Measurements from ENCODE around the gene PAK3.

Gene PAK3

DNA sequence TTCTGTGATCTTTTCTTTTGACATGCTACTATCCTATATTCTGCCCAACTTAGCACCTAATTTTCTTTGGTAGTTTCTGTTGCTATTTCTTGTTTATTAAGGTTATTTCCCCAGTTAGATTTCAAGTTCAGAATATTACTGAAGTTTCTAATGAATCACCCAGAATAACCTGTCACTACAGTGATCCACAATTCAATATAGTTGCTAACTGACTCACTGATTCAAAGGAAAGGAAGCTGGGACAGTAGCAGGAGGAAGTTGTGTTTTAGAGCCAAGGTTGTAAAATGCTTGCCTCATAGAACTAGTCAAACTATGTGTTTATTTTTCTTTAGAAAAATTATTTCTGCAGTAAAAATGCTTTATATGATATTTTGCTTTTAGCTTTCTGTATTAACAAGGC, 37.4 kb downstream of the PAK3 start:
- peak; percentile 2 for DNase-seq (ENCODE audit: low read depth)
- Histone ChIP-seq H3K9ac (ENCODE audit: low read length) (no peak overlapping the region), H3K4me1 (ENCODE audit: control insufficient read depth, insufficient read depth, low read length) (no peaks in the 10 kb centered on the region), H3K4me3 (ENCODE audit: low read length) (no peak overlapping the region), H3K36me3 (ENCODE audit: control insufficient read depth, insufficient read depth, low read length, severe bottlenecking) (no peaks in the 10 kb centered on the region), H3K27me3 (replicated peaks; ENCODE audit: control insufficient read depth, insufficient read depth, low read length) (peaks cover 77% of the 10 kb centered on the region), H3K9me3 (ENCODE audit: control insufficient read depth, low read length) (peaks cover 3% of the 10 kb centered on the region)

GRCh38 chrX:111145878-111146277, 49.9 kb downstream of the PAK3 start:
- H3K9ac ChIP-seq (ENCODE audit: low read length) = no peak overlapping the region
- peaks cover 18% of the 10 kb centered on the region for H3K27me3 ChIP-seq (replicated peaks; ENCODE audit: control insufficient read depth, insufficient read depth, low read length)
- no peak overlapping the region for H3K4me3 ChIP-seq (ENCODE audit: low read length)
- H3K4me1 ChIP-seq (ENCODE audit: control insufficient read depth, insufficient read depth, low read length) = no peaks in the 10 kb centered on the region
- H3K36me3 ChIP-seq (ENCODE audit: control insufficient read depth, insufficient read depth, low read length, severe bottlenecking) = no peaks in the 10 kb centered on the region
- no peak for DNase-seq (ENCODE audit: low read depth)
- peaks cover 3% of the 10 kb centered on the region for H3K9me3 ChIP-seq (ENCODE audit: control insufficient read depth, low read length)

GRCh38 chrX:111151764-111152163, 55.8 kb downstream of the PAK3 start:
- H3K9ac ChIP-seq (ENCODE audit: low read length) = no peak overlapping the region
- H3K4me1 ChIP-seq (ENCODE audit: control insufficient read depth, insufficient read depth, low read length) = no peaks in the 10 kb centered on the region
- peaks cover 11% of the 10 kb centered on the region for H3K27me3 ChIP-seq (replicated peaks; ENCODE audit: control insufficient read depth, insufficient read depth, low read length)
- peaks cover 8% of the 10 kb centered on the region for H3K9me3 ChIP-seq (ENCODE audit: control insufficient read depth, low read length)
- no peak overlapping the region for H3K4me3 ChIP-seq (ENCODE audit: low read length)
- DNase-seq (ENCODE audit: low read depth) = no peak
- H3K36me3 ChIP-seq (ENCODE audit: control insufficient read depth, insufficient read depth, low read length, severe bottlenecking) = no peaks in the 10 kb centered on the region

DNA sequence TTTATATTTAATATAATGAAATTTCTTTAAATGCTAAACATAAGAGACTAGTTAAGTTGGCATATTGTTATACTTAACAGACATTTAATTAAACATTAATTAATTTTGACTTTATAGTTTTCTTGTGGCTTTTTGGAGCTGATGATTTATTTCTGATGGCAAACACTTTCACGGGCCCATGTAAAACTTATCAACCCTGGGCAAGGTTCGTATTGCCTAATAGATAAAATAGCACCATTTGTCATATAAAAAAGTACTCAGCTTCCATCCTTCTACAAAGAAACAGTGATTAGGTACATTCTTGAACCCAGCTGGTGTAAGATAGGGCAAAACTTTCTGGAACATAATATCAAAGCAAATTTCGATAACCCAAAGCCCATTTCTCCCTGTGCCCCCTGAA, 63.2 kb downstream of the PAK3 start:
- H3K27me3 ChIP-seq (replicated peaks; ENCODE audit: control insufficient read depth, insufficient read depth, low read length) = peaks cover 15% of the 10 kb centered on the region
- no peak overlapping the region for H3K4me3 ChIP-seq (ENCODE audit: low read length)
- H3K36me3 ChIP-seq (ENCODE audit: control insufficient read depth, insufficient read depth, low read length, severe bottlenecking) = no peaks in the 10 kb centered on the region
- no peak for DNase-seq (ENCODE audit: low read depth)
- H3K9me3 ChIP-seq (ENCODE audit: control insufficient read depth, low read length) = peaks cover 11% of the 10 kb centered on the region
- H3K9ac ChIP-seq (ENCODE audit: low read length) = no peak overlapping the region
- no peaks in the 10 kb centered on the region for H3K4me1 ChIP-seq (ENCODE audit: control insufficient read depth, insufficient read depth, low read length)

GRCh38 chrX:111164728-111165127, 68.7 kb downstream of the PAK3 start:
- peak; percentile 31 for DNase-seq (ENCODE audit: low read depth)
- H3K4me1 ChIP-seq (ENCODE audit: control insufficient read depth, insufficient read depth, low read length) = no peaks in the 10 kb centered on the region
- H3K9me3 ChIP-seq (ENCODE audit: control insufficient read depth, low read length) = peaks cover 6% of the 10 kb centered on the region
- H3K27me3 ChIP-seq (replicated peaks; ENCODE audit: control insufficient read depth, insufficient read depth, low read length) = peaks cover 12% of the 10 kb centered on the region
- H3K4me3 ChIP-seq (ENCODE audit: low read length) = no peak overlapping the region
- H3K9ac ChIP-seq (ENCODE audit: low read length) = no peak overlapping the region
- no peaks in the 10 kb centered on the region for H3K36me3 ChIP-seq (ENCODE audit: control insufficient read depth, insufficient read depth, low read length, severe bottlenecking)

- peaks cover 6% of the 10 kb centered on the region for H3K9me3 ChIP-seq (ENCODE audit: control insufficient read depth, low read length)
- H3K9ac ChIP-seq (ENCODE audit: low read length) = no peak overlapping the region
- peaks cover 15% of the 10 kb centered on the region for H3K27me3 ChIP-seq (replicated peaks; ENCODE audit: control insufficient read depth, insufficient read depth, low read length)
- H3K4me1 ChIP-seq (ENCODE audit: control insufficient read depth, insufficient read depth, low read length) = no peaks in the 10 kb centered on the region
- no peak overlapping the region for H3K4me3 ChIP-seq (ENCODE audit: low read length)
- no peaks in the 10 kb centered on the region for H3K36me3 ChIP-seq (ENCODE audit: control insufficient read depth, insufficient read depth, low read length, severe bottlenecking)
- DNase-seq (ENCODE audit: low read depth) = no peak
These were observed 69.9 kb downstream of the PAK3 start for GRCh38 chrX:111165902-111166301.

- no peak overlapping the region for H3K9ac ChIP-seq (ENCODE audit: low read length)
- no peak overlapping the region for H3K4me3 ChIP-seq (ENCODE audit: low read length)
- no peak for DNase-seq (ENCODE audit: low read depth)
- no peaks in the 10 kb centered on the region for H3K9me3 ChIP-seq (ENCODE audit: control insufficient read depth, low read length)
- H3K36me3 ChIP-seq (ENCODE audit: control insufficient read depth, insufficient read depth, low read length, severe bottlenecking) = no peaks in the 10 kb centered on the region
- peaks cover 17% of the 10 kb centered on the region for H3K27me3 ChIP-seq (replicated peaks; ENCODE audit: control insufficient read depth, insufficient read depth, low read length)
- H3K4me1 ChIP-seq (ENCODE audit: control insufficient read depth, insufficient read depth, low read length) = no peaks in the 10 kb centered on the region
These were observed 71.3 kb downstream of the PAK3 start for GRCh38 chrX:111167334-111167733.

- Histone ChIP-seq H3K4me3 (ENCODE audit: low read length) (no peak overlapping the region), H3K4me1 (ENCODE audit: control insufficient read depth, insufficient read depth, low read length) (no peaks in the 10 kb centered on the region), H3K27me3 (replicated peaks; ENCODE audit: control insufficient read depth, insufficient read depth, low read length) (peaks cover 19% of the 10 kb centered on the region), H3K9me3 (ENCODE audit: control insufficient read depth, low read length) (no peaks in the 10 kb centered on the region), H3K36me3 (ENCODE audit: control insufficient read depth, insufficient read depth, low read length, severe bottlenecking) (no peaks in the 10 kb centered on the region), H3K9ac (ENCODE audit: low read length) (no peak overlapping the region)
- peak; percentile 42 for DNase-seq (ENCODE audit: low read depth)
These were observed 72.3 kb downstream of the PAK3 start for GRCh38 chrX:111168314-111168713.

GRCh38 chrX:111169141-111169540, 73.2 kb downstream of the PAK3 start:
- H3K9ac ChIP-seq (ENCODE audit: low read length) = no peak overlapping the region
- no peak overlapping the region for H3K4me3 ChIP-seq (ENCODE audit: low read length)
- DNase-seq (ENCODE audit: low read depth) = no peak
- no peaks in the 10 kb centered on the region for H3K36me3 ChIP-seq (ENCODE audit: control insufficient read depth, insufficient read depth, low read length, severe bottlenecking)
- no peaks in the 10 kb centered on the region for H3K4me1 ChIP-seq (ENCODE audit: control insufficient read depth, insufficient read depth, low read length)
- peaks cover 14% of the 10 kb centered on the region for H3K27me3 ChIP-seq (replicated peaks; ENCODE audit: control insufficient read depth, insufficient read depth, low read length)
- no peaks in the 10 kb centered on the region for H3K9me3 ChIP-seq (ENCODE audit: control insufficient read depth, low read length)

DNA sequence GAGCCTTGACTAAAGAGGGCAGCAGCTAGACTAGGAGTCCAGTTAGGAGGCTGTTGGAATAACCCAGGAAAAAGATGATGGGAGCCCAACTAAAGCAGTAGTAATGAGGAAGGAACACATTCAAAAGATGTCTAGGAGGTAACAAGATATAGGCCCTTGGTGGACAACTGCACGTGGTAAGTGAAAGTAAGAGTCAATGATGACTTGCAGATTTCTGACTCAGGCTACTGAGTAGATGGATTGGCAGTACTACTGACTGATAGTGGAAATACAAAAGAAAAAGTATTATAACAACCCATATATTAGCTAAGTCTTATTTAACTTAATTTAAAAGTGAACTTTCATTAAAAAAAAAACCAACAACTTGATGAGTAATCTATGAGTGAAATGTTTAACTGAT, 74.0 kb downstream of the PAK3 start:
- Histone ChIP-seq H3K9ac (ENCODE audit: low read length) (no peak overlapping the region), H3K4me1 (ENCODE audit: control insufficient read depth, insufficient read depth, low read length) (no peaks in the 10 kb centered on the region), H3K27me3 (replicated peaks; ENCODE audit: control insufficient read depth, insufficient read depth, low read length) (peaks cover 14% of the 10 kb centered on the region), H3K9me3 (ENCODE audit: control insufficient read depth, low read length) (no peaks in the 10 kb centered on the region), H3K4me3 (ENCODE audit: low read length) (no peak overlapping the region), H3K36me3 (ENCODE audit: control insufficient read depth, insufficient read depth, low read length, severe bottlenecking) (no peaks in the 10 kb centered on the region)
- no peak for DNase-seq (ENCODE audit: low read depth)

GRCh38 chrX:111180750-111181240, 84.8 kb downstream of the PAK3 start:
- no peak overlapping the region for H3K9ac ChIP-seq (ENCODE audit: low read length)
- no peak overlapping the region for H3K4me3 ChIP-seq (ENCODE audit: low read length)
- no peaks in the 10 kb centered on the region for H3K36me3 ChIP-seq (ENCODE audit: control insufficient read depth, insufficient read depth, low read length, severe bottlenecking)
- DNase-seq (ENCODE audit: low read depth) = peak; percentile 25
- H3K4me1 ChIP-seq (ENCODE audit: control insufficient read depth, insufficient read depth, low read length) = no peaks in the 10 kb centered on the region
- no peaks in the 10 kb centered on the region for H3K9me3 ChIP-seq (ENCODE audit: control insufficient read depth, low read length)
- H3K27me3 ChIP-seq (replicated peaks; ENCODE audit: control insufficient read depth, insufficient read depth, low read length) = peaks cover 13% of the 10 kb centered on the region

DNA sequence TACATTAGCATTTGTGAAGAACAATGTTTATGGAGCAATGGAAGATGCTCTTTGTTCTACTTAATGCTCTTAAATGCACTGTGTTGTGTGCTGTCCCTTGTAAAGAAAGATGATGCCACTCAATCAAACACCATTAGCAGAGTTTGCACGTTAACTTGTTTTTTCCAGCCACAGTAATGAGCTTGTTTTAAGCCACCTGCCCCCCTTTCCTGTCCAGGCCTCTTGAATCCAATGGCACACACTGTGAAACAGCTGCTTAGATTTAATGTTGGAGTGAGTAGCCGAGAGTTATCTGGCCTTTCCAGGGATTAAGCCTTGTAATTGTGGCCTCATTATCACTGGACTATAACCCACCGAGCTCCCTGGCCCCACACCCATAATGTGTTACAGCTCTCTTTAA, 86.0 kb downstream of the PAK3 start:
- no peaks in the 10 kb centered on the region for H3K36me3 ChIP-seq (ENCODE audit: control insufficient read depth, insufficient read depth, low read length, severe bottlenecking)
- DNase-seq (ENCODE audit: low read depth) = no peak
- peaks cover 13% of the 10 kb centered on the region for H3K27me3 ChIP-seq (replicated peaks; ENCODE audit: control insufficient read depth, insufficient read depth, low read length)
- no peaks in the 10 kb centered on the region for H3K9me3 ChIP-seq (ENCODE audit: control insufficient read depth, low read length)
- no peaks in the 10 kb centered on the region for H3K4me1 ChIP-seq (ENCODE audit: control insufficient read depth, insufficient read depth, low read length)
- H3K4me3 ChIP-seq (ENCODE audit: low read length) = no peak overlapping the region
- no peak overlapping the region for H3K9ac ChIP-seq (ENCODE audit: low read length)
